Hepatocyte (in vitro differentiated cells): ENCODE data around the gene ZIC5.

Experiments used
- EZH2 ChIP-seq: fragments of 200-600 bp; sonication (generic); IDR thresholded peaks from 2 replicates; pipeline ENCODE4 v1.6.1; 2016; ENCODE audit warnings: antibody characterized with exemption, mild to moderate bottlenecking, borderline replicate concordance
- EZH2phosphoT487 ChIP-seq: fragments of 200-600 bp; sonication (generic); IDR thresholded peaks from one replicate; pipeline ENCODE4 v1.6.1; 2018; ENCODE audit warnings: antibody characterized with exemption, mild to moderate bottlenecking, low read depth, moderate library complexity; ENCODE audit not compliant: unreplicated experiment, severe bottlenecking
- TF ChIP-seq, protein P1 (sequence below): fragments of 200-600 bp; sonication (generic); IDR thresholded peaks from 2 replicates; pipeline ENCODE4 v1.5.1; 2016; ENCODE audit warnings: antibody characterized with exemption, mild to moderate bottlenecking; ENCODE audit not compliant: poor library complexity

DNA sequence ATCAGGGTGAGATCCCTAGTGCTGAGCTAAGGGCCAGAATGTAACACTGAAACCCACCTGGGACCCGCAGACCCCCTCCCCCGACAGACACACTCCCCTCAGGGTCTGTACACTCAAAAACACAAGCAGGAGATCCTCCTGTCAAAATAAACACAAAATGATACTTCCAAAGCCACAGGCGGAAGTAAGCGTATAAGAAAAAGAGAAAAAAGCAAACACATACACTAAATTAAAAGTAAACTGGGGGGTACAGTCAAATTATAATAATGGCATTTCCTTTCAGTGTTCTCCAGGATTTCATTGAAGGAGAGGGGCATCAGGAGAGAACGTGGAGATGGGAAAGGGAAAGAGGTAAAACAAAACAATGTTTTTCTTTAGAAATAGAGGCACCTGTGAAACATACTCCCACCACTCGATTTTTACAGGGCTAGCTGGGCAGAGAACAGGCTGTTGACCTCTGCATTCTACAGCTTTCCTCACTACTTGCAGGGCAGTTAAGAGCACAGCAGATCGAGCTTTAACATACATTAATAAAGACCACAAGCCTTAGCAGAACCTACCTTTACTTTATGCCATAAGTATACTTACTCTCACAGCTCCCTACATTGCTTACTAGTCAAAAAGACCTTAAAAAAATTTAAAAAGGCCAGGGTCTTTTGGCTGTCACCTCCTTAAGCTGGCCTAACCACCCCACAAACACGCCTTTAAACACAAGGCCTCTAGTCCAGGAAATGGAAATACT lies 5.3 kb downstream of the ZIC5 start:
- TF ChIP-seq, protein P1, sequence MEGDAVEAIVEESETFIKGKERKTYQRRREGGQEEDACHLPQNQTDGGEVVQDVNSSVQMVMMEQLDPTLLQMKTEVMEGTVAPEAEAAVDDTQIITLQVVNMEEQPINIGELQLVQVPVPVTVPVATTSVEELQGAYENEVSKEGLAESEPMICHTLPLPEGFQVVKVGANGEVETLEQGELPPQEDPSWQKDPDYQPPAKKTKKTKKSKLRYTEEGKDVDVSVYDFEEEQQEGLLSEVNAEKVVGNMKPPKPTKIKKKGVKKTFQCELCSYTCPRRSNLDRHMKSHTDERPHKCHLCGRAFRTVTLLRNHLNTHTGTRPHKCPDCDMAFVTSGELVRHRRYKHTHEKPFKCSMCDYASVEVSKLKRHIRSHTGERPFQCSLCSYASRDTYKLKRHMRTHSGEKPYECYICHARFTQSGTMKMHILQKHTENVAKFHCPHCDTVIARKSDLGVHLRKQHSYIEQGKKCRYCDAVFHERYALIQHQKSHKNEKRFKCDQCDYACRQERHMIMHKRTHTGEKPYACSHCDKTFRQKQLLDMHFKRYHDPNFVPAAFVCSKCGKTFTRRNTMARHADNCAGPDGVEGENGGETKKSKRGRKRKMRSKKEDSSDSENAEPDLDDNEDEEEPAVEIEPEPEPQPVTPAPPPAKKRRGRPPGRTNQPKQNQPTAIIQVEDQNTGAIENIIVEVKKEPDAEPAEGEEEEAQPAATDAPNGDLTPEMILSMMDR: no peak
- TF ChIP-seq EZH2: no peak
- no peak for TF ChIP-seq EZH2phosphoT487
